IMR-90 (cell line): ENCODE measurements around the gene RASL11A. TPM values are rescaled to one million over a fixed set of nuclear protein-coding genes. Genes with fewer than 3 reads are reported as not detected.

Experiments used
- ATAC-seq: fragments of 200-7000 bp; cut with Tn5 transposase; 2 replicates; pipeline ENCODE4 v1.9.1; 2020; ENCODE audit warnings: low read depth, mild to moderate bottlenecking, moderate library complexity
- BruUV-seq: library from RNA; stranded (reverse); fragments of 400-500 nt; replicated peaks from 2 replicates; lab custom pipeline; 2021; lab: Mats Ljungman, UMichigan
- CTCF ChIA-PET: fragments of 300-600 bp; formaldehyde crosslinking; extraction: SDS; loops from one replicate; lab custom pipeline; 2021; ENCODE audit warnings: antibody characterized with exemption; lab: Yijun Ruan, JAX
- POLR2A ChIA-PET: fragments of 300-600 bp; sonication (Branson Sonifier 250); formaldehyde crosslinking; loops from one replicate; lab custom pipeline; 2022; ENCODE audit warnings: antibody characterized with exemption; ENCODE audit not compliant: unreplicated experiment; lab: Charles Lee
- DNase-seq: peaks from one replicate; pipeline ENCODE4 v3.0.0; 2013
- H2AFZ ChIP-seq: replicated peaks from 2 replicates; pipeline ENCODE3; 2013; ENCODE audit warnings: low read length, mild to moderate bottlenecking; ENCODE audit not compliant: poor library complexity
- H2AK5ac ChIP-seq: 2 replicates; pipeline ENCODE4 v1.6.1; 2013; ENCODE audit warnings: low read depth, low read length, inconsistent platforms
- H2AK9ac ChIP-seq: replicated peaks from 2 replicates; pipeline ENCODE3; 2013; ENCODE audit warnings: mild to moderate bottlenecking, low read depth, low read length, moderate library complexity; ENCODE audit not compliant: poor library complexity
- H2BK120ac ChIP-seq: 2 replicates; pipeline ENCODE4 v1.6.1; 2013; ENCODE audit warnings: low read depth, low read length, inconsistent platforms
- H2BK15ac ChIP-seq: 3 replicates; pipeline ENCODE4 v1.6.1; 2013; ENCODE audit warnings: low read depth, low read length, inconsistent platforms
- H2BK20ac ChIP-seq: 2 replicates; pipeline ENCODE4 v1.6.1; 2013; ENCODE audit warnings: low read depth, mild to moderate bottlenecking, inconsistent platforms, low read length, moderate library complexity
- H2BK5ac ChIP-seq: 2 replicates; pipeline ENCODE4 v1.6.1; 2013; ENCODE audit warnings: mild to moderate bottlenecking, low read depth, low read length, inconsistent platforms; ENCODE audit not compliant: poor library complexity, severe bottlenecking
- H3K14ac ChIP-seq: replicated peaks from 2 replicates; pipeline ENCODE4 v1.6.1; 2013; ENCODE audit warnings: low read depth, low read length, inconsistent platforms
- H3K18ac ChIP-seq: 2 replicates; pipeline ENCODE4 v1.6.1; 2013; ENCODE audit warnings: low read depth, low read length, control low read depth
- H3K23ac ChIP-seq: 2 replicates; pipeline ENCODE4 v1.6.1; 2013; ENCODE audit warnings: low read depth, low read length, inconsistent platforms
- H3K27ac ChIP-seq: 2 replicates; pipeline ENCODE4 v1.5.1; 2013; ENCODE audit warnings: mild to moderate bottlenecking, control low read depth, low read length; ENCODE audit not compliant: insufficient read depth
- H3K27me3 ChIP-seq: 2 replicates; pipeline ENCODE4 v1.6.1; 2013; ENCODE audit warnings: low read length; ENCODE audit not compliant: control insufficient read depth, insufficient read depth
- H3K36me3 ChIP-seq: 2 replicates; pipeline ENCODE4 v1.6.1; 2013; ENCODE audit warnings: low read length, mixed read lengths; ENCODE audit not compliant: control insufficient read depth, insufficient read depth
- H3K4ac ChIP-seq: 2 replicates; pipeline ENCODE4 v1.6.1; 2013; ENCODE audit warnings: low read depth, low read length, inconsistent platforms
- H3K4me1 ChIP-seq: 2 replicates; pipeline ENCODE4 v1.6.1; 2013; ENCODE audit warnings: low read length, mixed read lengths; ENCODE audit not compliant: control insufficient read depth, insufficient read depth
- H3K4me2 ChIP-seq: 2 replicates; pipeline ENCODE4 v1.6.1; 2013; ENCODE audit warnings: low read depth, mild to moderate bottlenecking, control low read depth, low read length, moderate library complexity
- H3K4me3 ChIP-seq: 2 replicates; pipeline ENCODE4 v1.5.1; 2013; ENCODE audit warnings: low read depth, mild to moderate bottlenecking, control low read depth, low read length, moderate library complexity; ENCODE audit not compliant: insufficient read depth
- H3K56ac ChIP-seq: 2 replicates; pipeline ENCODE4 v1.6.1; 2013; ENCODE audit warnings: low read length, inconsistent platforms; ENCODE audit not compliant: insufficient read depth; ENCODE audit errors: extremely low read depth
- H3K79me1 ChIP-seq, 2 experiments: 2 replicates each; pipeline ENCODE4 v1.6.1; 2013; ENCODE audit warnings: low read length in 2 of 2, inconsistent platforms in 1 of 2, low read depth in 1 of 2
- H3K9ac ChIP-seq: 2 replicates; pipeline ENCODE4 v1.6.1; 2013; ENCODE audit warnings: low read depth, low read length, control low read depth
- H3K9me1 ChIP-seq: 2 replicates; pipeline ENCODE4 v1.6.1; 2013; ENCODE audit warnings: low read length, inconsistent platforms; ENCODE audit not compliant: insufficient read depth
- H3K9me3 ChIP-seq: 2 replicates; pipeline ENCODE4 v1.6.1; 2013; ENCODE audit warnings: low read length; ENCODE audit not compliant: control insufficient read depth, insufficient read depth
- H4K20me1 ChIP-seq: 2 replicates; pipeline ENCODE4 v1.6.1; 2013; ENCODE audit warnings: low read length, inconsistent platforms; ENCODE audit not compliant: insufficient read depth
- H4K5ac ChIP-seq: 2 replicates; pipeline ENCODE4 v1.6.1; 2013; ENCODE audit warnings: mild to moderate bottlenecking, low read depth, low read length, control low read depth
- H4K8ac ChIP-seq, 2 experiments: 2 replicates each; pipeline ENCODE4 v1.6.1; 2013; ENCODE audit warnings: low read depth in 2 of 2, low read length in 2 of 2, control low read depth in 1 of 2, inconsistent platforms in 1 of 2
- H4K91ac ChIP-seq: 2 replicates; pipeline ENCODE4 v1.6.1; 2013; ENCODE audit warnings: low read depth, low read length, inconsistent platforms; ENCODE audit not compliant: insufficient read depth
- BHLHE40 ChIP-seq: fragments of 150-350 bp; IDR thresholded peaks from 2 replicates; pipeline ENCODE4 v1.6.1; 2016; ENCODE audit warnings: mild to moderate bottlenecking, low read depth, low read length
- CEBPB ChIP-seq: IDR thresholded peaks from 2 replicates; pipeline ENCODE4 v1.6.1; 2012; ENCODE audit warnings: low read depth, low read length, improper control_type of control experiment
- FOS ChIP-seq: fragments of 150-350 bp; IDR thresholded peaks from 2 replicates; pipeline ENCODE4 v1.6.1; 2016; ENCODE audit warnings: low read depth, low read length
- MAZ ChIP-seq: IDR thresholded peaks from 2 replicates; pipeline ENCODE4 v1.6.1; 2012; ENCODE audit warnings: low read depth, mild to moderate bottlenecking, low read length, improper control_type of control experiment, moderate library complexity, borderline replicate concordance
- MXI1 ChIP-seq: IDR thresholded peaks from 2 replicates; pipeline ENCODE4 v1.6.1; 2012; ENCODE audit warnings: low read depth, mild to moderate bottlenecking, low read length, moderate library complexity, borderline replicate concordance
- POLR2A ChIP-seq: IDR thresholded peaks from 2 replicates; pipeline ENCODE4 v1.6.1; 2012; ENCODE audit warnings: mild to moderate bottlenecking, low read depth, low read length
- RAD21 ChIP-seq: IDR thresholded peaks from 2 replicates; pipeline ENCODE4 v1.6.1; 2012; ENCODE audit warnings: low read length, improper control_type of control experiment
- RCOR1 ChIP-seq: IDR thresholded peaks from 2 replicates; pipeline ENCODE4 v1.6.1; 2012; ENCODE audit warnings: mild to moderate bottlenecking, low read length, improper control_type of control experiment; ENCODE audit not compliant: insufficient replicate concordance
- SMC3 ChIP-seq: fragments of 150-350 bp; IDR thresholded peaks from 2 replicates; pipeline ENCODE4 v1.6.1; 2016; ENCODE audit warnings: low read depth, mild to moderate bottlenecking, antibody characterized with exemption, low read length, moderate library complexity
- WGBS, 2 experiments: methylation state at CpG; one replicate each; pipeline versions ENCODE4 v1.1.5 to v1.1.7; 2013; ENCODE audit warnings: missing lambda C conversion rate in 2 of 2; ENCODE audit not compliant: insufficient read length in 1 of 2; ENCODE audit errors: extremely low coverage in 2 of 2; 5-methylcytosine and 5-hydroxymethylcytosine counted together
- dilution Hi-C: fragments of 300-500 bp; cut with HindIII; formaldehyde crosslinking; loops from one replicate; pipeline ENCODE4 v1.14.3; 2018; ENCODE audit warnings: low sequenced_read_pairs; ENCODE audit not compliant: unreplicated experiment
- in situ Hi-C: fragments of 300-500 bp; cut with MboI; formaldehyde crosslinking; loops from 3 replicates; pipeline ENCODE4 v1.14.3; 2019; ENCODE audit warnings: low sequenced_read_pairs, inconsistent platforms, mixed read lengths
- intact Hi-C: fragments of 100-400 bp; cut with micrococcal nuclease; formaldehyde crosslinking; loops from 2 replicates; pipeline ENCODE4 v1.10.0; 2022
- polyA plus RNA-seq, 3 experiments: library from polyadenylated mRNA; depleted of rRNA; stranded (reverse); fragments of >200 nt; gene quantifications; 2 replicates each; pipeline ENCODE4 v1.2.3, GENCODE V29; 2012; ENCODE audit warnings: low replicate concordance in 1 of 3
- total RNA-seq: library from RNA; depleted of rRNA; stranded (reverse); fragments of >200 nt; gene quantifications from 2 replicates; pipeline ENCODE4 v1.2.3, GENCODE V29; 2012
- TF ChIP-seq, protein P1 (sequence below): fragments of 150-350 bp; IDR thresholded peaks from 2 replicates; pipeline ENCODE4 v1.6.1; 2016; ENCODE audit warnings: low read depth, mild to moderate bottlenecking, low read length, moderate library complexity, borderline replicate concordance
- TF ChIP-seq, protein P2 (sequence below): fragments of 150-350 bp; IDR thresholded peaks from 2 replicates; pipeline ENCODE4 v1.6.1; 2017; ENCODE audit warnings: mild to moderate bottlenecking, antibody characterized with exemption, low read length, low read depth
- TF ChIP-seq, protein P3 (sequence below): conservative IDR thresholded peaks from 2 replicates; pipeline ENCODE4 v1.5.1; 2012; ENCODE audit warnings: mild to moderate bottlenecking, low read depth, low read length, improper control_type of control experiment

RASL11A gene
- total and polyA plus RNA-seq, 2 of the 4 experiments (the other 2 are of a cell fraction): 10.4 to 18.5 TPM

DNA sequence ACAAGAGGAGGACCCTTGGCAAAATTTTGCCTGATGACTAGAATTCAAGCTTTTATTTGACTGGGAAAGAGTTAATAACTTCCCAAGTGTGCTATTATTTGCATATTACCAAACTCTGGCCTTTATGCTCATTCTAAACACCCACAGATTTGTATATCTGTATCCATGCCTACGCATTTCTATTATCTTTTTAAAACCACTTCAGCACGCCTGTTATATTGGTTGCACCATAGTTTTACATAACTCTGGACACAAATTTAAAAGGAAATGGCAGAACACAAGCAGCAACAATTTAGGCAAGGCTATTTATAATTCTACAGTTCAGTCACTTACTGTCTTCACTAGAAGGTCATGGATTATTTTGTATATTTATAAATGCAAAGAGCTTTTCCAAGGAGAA, 3.7 kb upstream of the RASL11A start (continued):
- TF ChIP-seq, protein P1, sequence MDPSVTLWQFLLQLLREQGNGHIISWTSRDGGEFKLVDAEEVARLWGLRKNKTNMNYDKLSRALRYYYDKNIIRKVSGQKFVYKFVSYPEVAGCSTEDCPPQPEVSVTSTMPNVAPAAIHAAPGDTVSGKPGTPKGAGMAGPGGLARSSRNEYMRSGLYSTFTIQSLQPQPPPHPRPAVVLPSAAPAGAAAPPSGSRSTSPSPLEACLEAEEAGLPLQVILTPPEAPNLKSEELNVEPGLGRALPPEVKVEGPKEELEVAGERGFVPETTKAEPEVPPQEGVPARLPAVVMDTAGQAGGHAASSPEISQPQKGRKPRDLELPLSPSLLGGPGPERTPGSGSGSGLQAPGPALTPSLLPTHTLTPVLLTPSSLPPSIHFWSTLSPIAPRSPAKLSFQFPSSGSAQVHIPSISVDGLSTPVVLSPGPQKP: no peak
- TF ChIP-seq CEBPB: peak; percentile 36; the same call in 1 of the 2 replicates

DNA sequence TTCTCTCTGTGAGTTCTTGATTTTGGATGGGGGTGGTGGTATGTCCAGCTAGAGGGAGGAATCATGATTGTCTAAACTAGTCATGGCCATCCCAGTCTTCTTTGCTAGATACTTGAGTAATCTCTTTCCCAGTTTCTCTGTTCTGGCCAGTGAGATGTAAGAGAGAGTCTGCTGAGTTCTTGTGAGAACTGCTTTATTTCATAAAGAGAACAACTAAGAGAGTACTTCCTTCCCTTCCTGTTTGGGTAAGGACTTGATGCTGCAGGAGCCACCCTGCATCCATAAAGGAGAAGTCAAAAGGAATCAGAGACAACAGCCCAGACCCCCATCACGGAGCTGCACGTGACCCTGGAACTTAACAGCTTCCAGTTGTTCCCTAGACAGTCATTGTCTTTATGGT, 3.0 kb upstream of the RASL11A start:
- dilution Hi-C loops: no loop called here
- Histone ChIP-seq H3K27ac (no peak overlapping the region), H3K4me1 (peaks cover 7% of the 10 kb centered on the region; the same call in 1 of the 2 replicates), H3K14ac (no peak overlapping the region; the same call in 1 of the 2 replicates), H3K4me3 (no peak overlapping the region), H4K5ac (no peak overlapping the region), H3K23ac (no peak overlapping the region), H3K4ac (no peak overlapping the region), H3K27me3 (no peaks in the 10 kb centered on the region), H4K91ac (no peak overlapping the region), H3K9ac (no peak overlapping the region), H3K36me3 (peaks cover 5% of the 10 kb centered on the region; the same call in 1 of the 2 replicates), H3K4me2 (no peak overlapping the region), H2BK120ac (no peak overlapping the region), H2BK15ac (no peak overlapping the region), H3K9me1 (no peaks in the 10 kb centered on the region; the same call in 1 of the 2 replicates), H3K56ac (no peak overlapping the region), H2AFZ (no peak overlapping the region), H4K20me1 (peaks cover 7% of the 10 kb centered on the region), H3K79me1 (peaks cover 11% of the 10 kb centered on the region in 2 experiments; a peak in 2 of 4 replicates), H3K18ac (no peak overlapping the region), H2BK20ac (no peak overlapping the region), H2BK5ac (no peak overlapping the region), H3K9me3 (no peaks in the 10 kb centered on the region), H2AK9ac (no peak overlapping the region), H4K8ac (no peak overlapping the region), H2AK5ac (no peak overlapping the region)
- in situ Hi-C loops: no loop called here
- ATAC-seq (no peak), DNase-seq (no peak)
- WGBS, 2 experiments: no CpG with 5 or more reads among the region's 2 CpGs
- intact Hi-C loops: no loop called here
- POLR2A ChIA-PET: no interaction called here
- BruUV-seq: no TSS peak
- CTCF ChIA-PET: no interaction called here
- TF ChIP-seq, protein P2, sequence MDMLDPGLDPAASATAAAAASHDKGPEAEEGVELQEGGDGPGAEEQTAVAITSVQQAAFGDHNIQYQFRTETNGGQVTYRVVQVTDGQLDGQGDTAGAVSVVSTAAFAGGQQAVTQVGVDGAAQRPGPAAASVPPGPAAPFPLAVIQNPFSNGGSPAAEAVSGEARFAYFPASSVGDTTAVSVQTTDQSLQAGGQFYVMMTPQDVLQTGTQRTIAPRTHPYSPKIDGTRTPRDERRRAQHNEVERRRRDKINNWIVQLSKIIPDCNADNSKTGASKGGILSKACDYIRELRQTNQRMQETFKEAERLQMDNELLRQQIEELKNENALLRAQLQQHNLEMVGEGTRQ: no peak
- TF ChIP-seq RAD21 (no peak), CEBPB (no peak), MAZ (no peak), RCOR1 (no peak), FOS (no peak), SMC3 (no peak), POLR2A (no peak), BHLHE40 (no peak), MXI1 (no peak)
- TF ChIP-seq, protein P3, sequence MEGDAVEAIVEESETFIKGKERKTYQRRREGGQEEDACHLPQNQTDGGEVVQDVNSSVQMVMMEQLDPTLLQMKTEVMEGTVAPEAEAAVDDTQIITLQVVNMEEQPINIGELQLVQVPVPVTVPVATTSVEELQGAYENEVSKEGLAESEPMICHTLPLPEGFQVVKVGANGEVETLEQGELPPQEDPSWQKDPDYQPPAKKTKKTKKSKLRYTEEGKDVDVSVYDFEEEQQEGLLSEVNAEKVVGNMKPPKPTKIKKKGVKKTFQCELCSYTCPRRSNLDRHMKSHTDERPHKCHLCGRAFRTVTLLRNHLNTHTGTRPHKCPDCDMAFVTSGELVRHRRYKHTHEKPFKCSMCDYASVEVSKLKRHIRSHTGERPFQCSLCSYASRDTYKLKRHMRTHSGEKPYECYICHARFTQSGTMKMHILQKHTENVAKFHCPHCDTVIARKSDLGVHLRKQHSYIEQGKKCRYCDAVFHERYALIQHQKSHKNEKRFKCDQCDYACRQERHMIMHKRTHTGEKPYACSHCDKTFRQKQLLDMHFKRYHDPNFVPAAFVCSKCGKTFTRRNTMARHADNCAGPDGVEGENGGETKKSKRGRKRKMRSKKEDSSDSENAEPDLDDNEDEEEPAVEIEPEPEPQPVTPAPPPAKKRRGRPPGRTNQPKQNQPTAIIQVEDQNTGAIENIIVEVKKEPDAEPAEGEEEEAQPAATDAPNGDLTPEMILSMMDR: no peak
- TF ChIP-seq, protein P1: no peak
